ENCODE data around the gene TGFBI.

The TGFBI gene

GRCh38 chr5:136098176-136098575 is 69.4 kb downstream of the TGFBI start:
- DNase-seq: no peak

GRCh38 chr5:136099870-136100269 is 71.1 kb downstream of the TGFBI start:
- no peak for DNase-seq

GRCh38 chr5:136101884-136102283 is 73.1 kb downstream of the TGFBI start:
- no peak for DNase-seq

- DNase-seq: no peak
These were observed 74.3 kb downstream of the TGFBI start for GRCh38 chr5:136103118-136103517.

GRCh38 chr5:136104306-136104965 is 75.6 kb downstream of the TGFBI start:
- DNase-seq: no peak

GRCh38 chr5:136106351-136107031 is 77.7 kb downstream of the TGFBI start:
- DNase-seq: no peak

GRCh38 chr5:136108180-136108611 is 79.4 kb downstream of the TGFBI start:
- DNase-seq: no peak

GRCh38 chr5:136108766-136109165 is 80.0 kb downstream of the TGFBI start:
- no peak for DNase-seq

- DNase-seq: no peak
These were observed 80.8 kb downstream of the TGFBI start for GRCh38 chr5:136109453-136110135.

All from activated T-cell treated with anti-CD3 and anti-CD28 coated beads, Interleukin-2, amount 50 U/mL, for 48 hours (primary cell).